GM12874 (cell line): ENCODE data around the gene COL4A6.

Experiments
- CTCF ChIP-seq: IDR thresholded peaks from 2 replicates; pipeline ENCODE4 v1.5.1; 2011; ENCODE audit warnings: low read depth, mild to moderate bottlenecking, control low read depth, low read length, moderate library complexity; ENCODE audit not compliant: insufficient read depth

The COL4A6 gene

DNA sequence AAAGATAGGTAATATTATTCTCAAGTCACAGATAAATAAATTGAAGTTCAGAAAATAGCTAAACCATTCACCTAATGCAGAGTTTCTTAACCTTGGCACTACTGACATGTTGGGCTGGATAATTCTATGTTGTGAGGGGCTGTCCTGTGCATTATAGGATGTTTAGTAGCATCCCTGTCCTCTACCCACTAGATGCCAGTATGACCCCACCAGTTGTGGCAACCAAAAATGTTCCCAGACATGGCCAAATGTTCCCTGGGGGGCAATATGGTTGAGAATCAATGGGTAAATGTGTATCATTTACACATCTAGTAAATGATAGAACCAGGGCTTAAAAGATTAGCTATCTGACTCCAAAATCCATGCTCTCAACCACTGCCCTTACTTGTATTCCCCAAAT, 140.9 kb downstream of the COL4A6 start:
- no peak for TF ChIP-seq CTCF

GRCh38 chrX:108292053-108292452, 146.2 kb downstream of the COL4A6 start:
- no peak for TF ChIP-seq CTCF

- TF ChIP-seq CTCF, result no peak
Observed at GRCh38 chrX:108285918-108286317, 152.3 kb downstream of the COL4A6 start.

- no peak for TF ChIP-seq CTCF
Observed at GRCh38 chrX:108285356-108285755, 152.9 kb downstream of the COL4A6 start.

DNA sequence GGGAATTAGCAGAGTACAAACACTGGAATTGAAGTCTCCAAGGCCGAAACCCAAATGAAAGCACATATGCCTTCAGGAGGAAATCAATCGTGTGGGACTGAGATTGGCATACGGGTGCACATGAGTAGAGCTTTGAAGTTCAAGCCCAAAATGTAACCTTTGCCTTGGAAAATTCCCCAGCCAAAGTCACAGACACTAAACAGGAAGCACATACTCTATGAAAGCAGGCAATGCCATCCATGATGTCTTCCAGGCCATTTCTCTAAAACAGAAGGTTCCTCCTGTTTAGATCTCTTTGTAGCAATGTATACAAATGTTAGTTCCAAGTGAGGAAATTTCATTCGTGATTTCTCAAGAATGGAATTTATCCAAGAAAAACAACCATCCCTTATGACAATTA, 162.5 kb downstream of the COL4A6 start:
- TF ChIP-seq CTCF, result no peak

DNA sequence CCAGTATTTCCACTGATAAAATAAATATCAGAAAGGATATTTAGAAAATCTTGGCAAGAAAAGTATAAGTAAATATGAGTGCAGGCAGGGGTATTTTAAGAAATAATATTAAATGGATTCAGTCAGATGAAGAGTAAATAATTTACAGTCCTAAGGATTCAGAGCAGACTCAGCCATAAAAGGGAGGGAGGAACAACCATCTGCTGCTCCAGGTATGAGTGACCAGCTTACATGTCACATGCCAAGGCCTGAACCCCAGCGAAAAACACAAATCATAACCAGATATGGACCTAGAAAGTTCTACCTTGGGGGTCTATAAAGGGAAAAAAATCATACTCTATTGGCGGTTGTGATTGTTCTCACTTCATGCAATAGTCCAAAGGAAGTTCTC, 166.8 kb downstream of the COL4A6 start:
- no peak for TF ChIP-seq CTCF

DNA sequence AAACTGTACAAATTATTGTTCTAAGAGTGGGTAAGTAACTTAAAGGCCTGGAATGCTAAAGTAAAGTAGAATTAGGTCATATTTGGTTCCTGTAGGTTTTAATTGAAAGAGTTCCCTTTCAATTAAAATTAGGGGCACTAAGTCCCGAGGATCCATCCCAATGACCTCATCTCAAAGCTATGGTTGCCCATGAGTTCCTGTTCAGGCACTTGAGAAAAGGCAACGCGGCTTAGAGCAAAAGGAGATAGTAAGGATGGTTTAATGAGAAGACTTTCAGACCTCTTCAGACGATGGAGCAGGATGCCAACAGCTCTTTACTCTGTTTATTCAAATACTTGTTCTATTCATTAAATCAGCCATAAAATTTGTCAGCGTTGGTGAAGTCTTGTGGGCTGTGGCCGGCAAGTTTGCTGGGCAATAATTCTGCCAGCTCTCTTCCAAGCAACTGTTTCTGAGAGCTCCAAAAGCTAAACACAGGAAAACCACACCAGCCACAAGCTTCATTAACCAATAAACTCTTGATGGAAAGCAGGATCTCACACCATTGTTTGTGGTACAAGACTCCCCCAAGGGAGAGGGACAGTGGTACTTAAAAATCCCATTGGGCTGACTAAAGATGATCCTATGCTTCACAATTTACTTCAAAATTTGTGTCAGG, 167.4 kb downstream of the COL4A6 start:
- no peak for TF ChIP-seq CTCF
